Measurements from ENCODE around the gene DNAJC22. TPM values are rescaled to one million over a fixed set of nuclear protein-coding genes. Genes with fewer than 3 reads are reported as not detected.

DNAJC22 gene
- total RNA-seq, 6 experiments from 2014 or later: 36.5 to 49.1 (median 43.7) TPM

DNA sequence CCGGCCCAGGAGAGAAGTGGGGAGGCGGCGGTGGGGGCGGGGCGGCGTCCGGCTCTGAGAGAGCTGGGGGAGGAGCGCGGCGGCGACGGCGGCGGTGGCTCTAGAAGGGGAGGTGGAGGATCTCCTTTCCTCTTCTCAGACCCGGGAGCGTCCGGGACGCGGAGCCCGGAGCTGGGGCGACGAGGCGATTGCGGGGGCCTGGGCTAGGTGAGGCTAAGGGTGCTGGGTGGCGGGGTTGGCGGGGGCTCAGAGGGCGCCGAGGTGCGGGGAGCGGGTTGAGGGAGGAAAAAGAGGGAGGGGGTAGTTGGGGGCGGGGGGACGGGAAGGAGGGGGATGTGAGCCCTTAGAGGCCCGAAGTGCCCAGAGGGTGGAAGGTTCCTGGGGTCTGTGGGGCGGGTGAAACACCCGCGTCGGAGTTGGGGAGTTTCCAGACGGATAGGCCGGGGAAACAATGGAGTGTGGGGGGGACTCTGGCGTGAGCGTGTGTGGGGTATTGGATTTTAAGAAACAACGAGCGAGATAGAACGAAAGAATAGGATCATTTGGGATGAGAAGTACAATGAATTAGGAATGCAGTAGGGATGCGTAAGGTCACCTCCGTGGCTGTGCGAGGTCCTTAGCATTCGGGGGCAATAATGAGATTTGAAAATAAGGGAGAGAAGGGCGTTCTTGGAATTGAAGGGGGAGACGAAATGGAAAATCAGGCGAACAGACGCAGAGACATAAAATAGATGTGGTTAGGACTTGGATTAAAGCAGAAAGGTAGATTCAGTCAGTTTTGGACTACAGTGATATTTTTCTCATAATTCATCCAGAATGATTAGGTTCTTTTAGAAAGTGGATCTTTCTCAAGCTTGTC, 20.9 kb downstream of the DNAJC22 start, which contains the start of gene SPATS2:
Gene SPATS2, plus strand, starts transcription at position 82 of the 859 bp plus-strand sequence. CDS start 93,551 bp downstream, outside the sequence.
- DNase-seq: no peak
- ATAC-seq: peak in 3 of 4 donors; percentile 3
- TF ChIP-seq CTCF (IDR thresholded peaks at IDR 0.05): no peak
- peak; percentile 36 for TF ChIP-seq POLR2A (IDR thresholded peaks at IDR 0.05)
- WGBS (ENCODE audit: insufficient coverage, low coverage, low lambda C conversion rate, missing lambda C conversion rate): 1% methylated on average over 38 of the region's 52 CpGs
- Histone ChIP-seq H3K9me3 (no peaks in the 10 kb centered on the region), H3K4me1 (peaks cover 0 to 8% (median 0%) of the 10 kb centered on the region in 4 donors), H3K4me3 (peak within 1 kb of the TSS; percentile 59 to 93 (median 73)), H3K27me3 (no peaks in the 10 kb centered on the region), H3K27ac (peak within 1 kb of the TSS; percentile 78 to 85 (median 80)), H3K36me3 (no peaks in the 10 kb centered on the region)
- intact Hi-C loops (cut with DNase I): loop anchor here in 1 of 2 donors (10.0 kb wide), 1 partner anchor 147 kb away; no protein-coding TSS in a partner anchor

GRCh38 chr12:49368240-49368600, 21.5 kb downstream of the DNAJC22 start:
- no peaks in the 10 kb centered on the region for H3K36me3 ChIP-seq
- intact Hi-C loops (cut with DNase I): loop anchor here in 1 of 2 donors (10.0 kb wide), 1 partner anchor 147 kb away; no protein-coding TSS in a partner anchor
- no peak for ATAC-seq
- 7% methylated on average over 3 of the region's 3 CpGs for WGBS (ENCODE audit: insufficient coverage, low coverage, low lambda C conversion rate, missing lambda C conversion rate)
- H3K4me1 ChIP-seq: peaks cover 0 to 8% (median 0%) of the 10 kb centered on the region in 4 donors
- H3K9me3 ChIP-seq: no peaks in the 10 kb centered on the region
- H3K27ac ChIP-seq: peak overlapping the region in 1 of 3 donors; percentile 80
- H3K4me3 ChIP-seq: peak overlapping the region; percentile 59 to 93 (median 73)
- H3K27me3 ChIP-seq: no peaks in the 10 kb centered on the region
- TF ChIP-seq CTCF (IDR thresholded peaks at IDR 0.05): no peak
- DNase-seq: no peak

GRCh38 chr12:49369411-49370145, 22.9 kb downstream of the DNAJC22 start:
- H3K4me1 ChIP-seq: peaks cover 0 to 8% (median 0%) of the 10 kb centered on the region in 4 donors
- intact Hi-C loops (cut with DNase I): loop anchor here in 1 of 2 donors (10.0 kb wide), 1 partner anchor 145 kb away; no protein-coding TSS in a partner anchor
- no peaks in the 10 kb centered on the region for H3K9me3 ChIP-seq
- no peak for DNase-seq
- TF ChIP-seq CTCF (IDR thresholded peaks at IDR 0.05) (peak in 2 of 4 donors; percentile 8 to 18), POLR2A (IDR thresholded peaks at IDR 0.05) (no peak)
- H3K4me3 ChIP-seq: no peak overlapping the region
- no peak for ATAC-seq
- WGBS (ENCODE audit: insufficient coverage, low coverage, low lambda C conversion rate, missing lambda C conversion rate): 52% methylated on average over 6 of the region's 6 CpGs
- no peak overlapping the region for H3K27ac ChIP-seq
- no peaks in the 10 kb centered on the region for H3K36me3 ChIP-seq
- H3K27me3 ChIP-seq: no peaks in the 10 kb centered on the region

DNA sequence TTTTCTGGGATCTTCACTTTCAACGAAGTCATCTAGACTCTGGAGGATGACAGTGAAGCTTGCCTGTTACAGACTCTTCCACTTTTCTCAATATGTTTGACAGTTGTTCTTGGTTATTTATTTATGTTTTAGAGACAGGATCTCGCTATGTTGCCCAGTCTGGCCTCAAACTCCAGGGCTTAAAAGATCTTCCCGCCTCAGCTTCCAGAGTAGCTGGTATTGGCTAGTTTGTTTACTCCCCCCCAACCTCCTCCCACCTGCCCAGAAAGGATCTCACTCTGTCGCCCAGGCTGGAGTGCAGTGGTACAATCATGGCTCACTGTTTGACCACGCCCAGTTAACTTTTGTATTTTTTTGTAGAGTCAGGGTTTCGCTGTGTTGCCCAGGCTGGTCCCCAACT, 23.9 kb downstream of the DNAJC22 start:
- Histone ChIP-seq H3K27me3 (no peaks in the 10 kb centered on the region), H3K9me3 (no peaks in the 10 kb centered on the region), H3K36me3 (no peaks in the 10 kb centered on the region), H3K4me3 (no peak overlapping the region), H3K27ac (no peak overlapping the region), H3K4me1 (peaks cover 0 to 7% (median 0%) of the 10 kb centered on the region in 4 donors)
- intact Hi-C loops (cut with DNase I): no loop called here
- no peak for ATAC-seq
- no peak for DNase-seq
- 94% methylated on average over 6 of the region's 6 CpGs for WGBS (ENCODE audit: insufficient coverage, low coverage, low lambda C conversion rate, missing lambda C conversion rate)
- no peak for TF ChIP-seq POLR2A (IDR thresholded peaks at IDR 0.05)
- TF ChIP-seq CTCF (IDR thresholded peaks at IDR 0.05): no peak

Data from right lobe of liver (tissue), 6 donors.